Stimulated activated CD4-positive, alpha-beta T cell treated with anti-CD3 and anti-CD28 coated beads, Interleukin-1b, Interleukin-23, amount 100 ng/mL, for 24 hours (primary cell): ENCODE results near the gene TGFBR1.
"Not testable (repeated sequence)": the region's sequence is repeated elsewhere in the genome, so short reads cannot be mapped to it uniquely, and the experiment has no call there.

Source experiments
- DNase-seq, 4 experiments: peaks; one replicate each; pipeline ENCODE4 v3.0.0-alpha.2; 2020; ENCODE audit warnings: low read depth in 4 of 4, low spot score in 1 of 4

The TGFBR1 gene

DNA sequence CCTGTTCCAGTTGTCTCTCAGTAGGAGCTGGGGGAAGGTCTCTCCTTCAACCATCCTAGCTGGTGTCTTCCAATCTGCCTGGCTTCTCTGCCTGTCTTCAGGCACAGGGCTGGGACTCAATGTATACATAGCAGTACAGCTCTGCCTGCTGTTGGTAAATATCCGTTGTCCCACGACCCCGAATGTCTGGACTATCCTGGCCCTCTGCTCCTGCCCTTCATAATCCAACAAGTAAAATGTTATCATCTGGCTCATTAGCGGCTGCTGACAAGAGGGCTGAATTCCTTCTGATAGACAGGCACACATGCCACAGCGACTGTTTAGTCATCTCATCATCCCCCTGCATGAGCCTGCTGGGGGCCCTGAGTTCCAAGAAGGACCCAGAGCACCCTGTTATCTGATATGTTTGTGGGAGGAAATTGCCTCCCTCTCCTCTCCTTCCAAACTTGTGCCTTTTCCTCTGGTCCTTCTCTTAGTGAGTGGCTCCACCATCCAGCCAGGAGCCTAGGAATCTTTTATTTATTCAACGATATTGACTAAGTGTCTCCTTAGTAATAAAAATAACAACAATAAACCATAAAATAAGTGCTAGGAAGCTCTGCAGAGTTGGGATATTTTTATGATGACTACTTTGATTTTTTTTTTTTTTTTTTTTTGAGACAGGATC, 29.5 kb upstream of the TGFBR1 start:
- no peak for DNase-seq

DNA sequence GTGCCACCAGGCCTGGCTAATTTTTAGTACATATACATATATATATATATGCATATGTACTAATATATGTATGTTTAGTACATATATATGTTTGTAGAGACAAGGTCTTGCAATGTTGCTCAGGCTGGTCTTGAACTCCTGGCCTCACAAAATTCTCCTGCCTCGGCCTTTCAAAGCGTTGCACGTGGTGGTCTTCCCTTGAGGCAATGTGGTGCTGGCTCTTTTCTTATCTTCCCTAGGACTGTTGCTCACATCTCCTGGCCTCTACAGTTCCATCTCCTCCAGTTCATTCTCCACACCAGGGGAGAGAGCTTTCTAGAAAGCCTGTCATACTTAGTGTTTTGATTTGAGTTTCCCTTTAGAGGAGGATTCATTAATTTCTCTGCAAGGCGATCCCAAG, 28.9 kb upstream of the TGFBR1 start:
- no peak for DNase-seq

- no peak for DNase-seq
Measured at GRCh38 chr9:99076483-99077171, 28.3 kb upstream of the TGFBR1 start.

GRCh38 chr9:99078717-99079116, 26.2 kb upstream of the TGFBR1 start:
- DNase-seq: no peak

DNA sequence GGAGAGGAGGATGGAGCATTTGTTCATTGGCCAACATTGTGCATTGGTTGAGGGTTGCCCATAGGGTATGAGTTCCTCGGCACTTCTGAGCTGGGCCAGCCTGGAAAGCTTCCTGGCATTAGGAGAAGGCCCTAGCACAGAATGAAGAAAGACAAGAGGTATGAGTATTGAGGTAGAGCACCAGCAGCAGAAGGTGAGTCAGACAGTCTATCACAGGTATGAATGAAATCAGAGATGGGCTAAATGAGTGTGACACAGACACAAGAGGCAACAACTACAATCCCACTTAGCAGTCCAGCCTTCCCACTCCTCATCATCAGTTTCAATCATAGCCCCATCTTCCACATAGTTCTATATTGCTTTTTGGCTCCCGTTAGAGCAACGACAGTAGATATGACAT, 25.4 kb upstream of the TGFBR1 start:
- DNase-seq: no peak

- DNase-seq: no peak
Measured at GRCh38 chr9:99083051-99083450, 21.9 kb upstream of the TGFBR1 start.

DNA sequence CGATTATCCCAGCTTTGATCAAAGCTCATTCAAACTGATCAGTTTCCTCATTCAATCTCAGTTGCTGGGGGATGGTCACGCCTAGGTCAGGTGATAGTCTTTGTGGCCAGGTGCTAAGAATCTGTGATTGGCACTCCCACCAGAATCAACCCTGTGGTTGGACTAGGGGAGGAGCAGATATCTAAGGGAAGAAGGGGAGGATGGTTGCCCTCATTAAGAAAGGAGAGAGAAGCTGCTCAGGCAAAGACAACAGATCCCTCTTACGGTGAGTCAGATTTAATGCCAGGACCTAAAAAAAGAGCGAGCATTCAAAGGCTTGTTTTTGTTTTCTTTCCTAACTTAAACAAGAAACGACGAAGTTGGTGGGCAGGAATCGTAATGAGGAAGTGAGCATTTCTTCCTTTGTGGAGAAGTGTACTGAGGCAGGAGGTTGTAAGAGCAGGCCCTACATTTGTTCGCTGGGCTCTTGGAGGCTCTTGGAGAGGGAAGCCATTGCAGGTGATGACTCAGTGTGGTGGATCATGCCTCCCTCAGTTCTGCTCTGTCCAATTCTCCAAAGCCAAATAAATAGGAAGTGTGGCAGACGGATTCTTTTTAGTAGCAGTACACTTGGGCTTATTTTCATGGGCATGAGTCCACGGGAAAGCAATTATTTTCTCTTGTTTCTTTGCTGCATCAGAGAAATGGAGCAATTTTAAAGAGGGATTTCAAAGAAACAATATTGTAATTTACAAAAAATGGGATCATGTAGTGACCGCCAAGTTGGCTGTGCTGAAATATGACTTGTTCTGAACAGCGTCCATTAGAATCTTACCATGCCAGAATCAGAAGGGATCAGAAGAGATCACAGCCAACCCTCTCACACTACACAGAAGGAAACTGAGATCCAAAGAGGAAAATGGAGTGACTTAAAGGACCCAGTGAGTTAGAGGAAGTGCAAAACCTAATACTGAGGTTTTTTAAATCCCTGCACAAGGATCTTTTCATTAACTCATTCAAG, 18.7 kb upstream of the TGFBR1 start:
- no peak for DNase-seq

DNA sequence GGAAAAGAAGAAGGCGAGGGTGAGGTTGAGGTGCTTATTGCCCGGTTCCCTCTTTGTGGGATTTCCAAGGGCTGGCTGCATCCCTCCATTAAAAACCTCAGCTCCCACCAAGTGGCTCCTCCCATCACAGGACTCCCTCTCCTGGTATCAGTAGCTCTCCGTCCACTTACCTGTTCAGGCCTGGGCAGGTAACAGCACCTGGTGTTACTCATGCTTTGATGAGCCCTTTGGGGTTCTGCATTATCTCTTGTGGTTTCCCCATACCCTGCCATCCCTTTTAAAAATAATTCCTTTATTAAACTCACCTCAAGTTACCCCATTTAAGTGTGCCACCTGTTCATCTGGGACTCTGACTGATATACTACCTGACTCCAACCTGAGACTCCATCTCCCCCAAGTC, 17.5 kb upstream of the TGFBR1 start:
- no peak for DNase-seq

- DNase-seq: no peak
Measured at GRCh38 chr9:99090336-99091130, 14.4 kb upstream of the TGFBR1 start.

DNA sequence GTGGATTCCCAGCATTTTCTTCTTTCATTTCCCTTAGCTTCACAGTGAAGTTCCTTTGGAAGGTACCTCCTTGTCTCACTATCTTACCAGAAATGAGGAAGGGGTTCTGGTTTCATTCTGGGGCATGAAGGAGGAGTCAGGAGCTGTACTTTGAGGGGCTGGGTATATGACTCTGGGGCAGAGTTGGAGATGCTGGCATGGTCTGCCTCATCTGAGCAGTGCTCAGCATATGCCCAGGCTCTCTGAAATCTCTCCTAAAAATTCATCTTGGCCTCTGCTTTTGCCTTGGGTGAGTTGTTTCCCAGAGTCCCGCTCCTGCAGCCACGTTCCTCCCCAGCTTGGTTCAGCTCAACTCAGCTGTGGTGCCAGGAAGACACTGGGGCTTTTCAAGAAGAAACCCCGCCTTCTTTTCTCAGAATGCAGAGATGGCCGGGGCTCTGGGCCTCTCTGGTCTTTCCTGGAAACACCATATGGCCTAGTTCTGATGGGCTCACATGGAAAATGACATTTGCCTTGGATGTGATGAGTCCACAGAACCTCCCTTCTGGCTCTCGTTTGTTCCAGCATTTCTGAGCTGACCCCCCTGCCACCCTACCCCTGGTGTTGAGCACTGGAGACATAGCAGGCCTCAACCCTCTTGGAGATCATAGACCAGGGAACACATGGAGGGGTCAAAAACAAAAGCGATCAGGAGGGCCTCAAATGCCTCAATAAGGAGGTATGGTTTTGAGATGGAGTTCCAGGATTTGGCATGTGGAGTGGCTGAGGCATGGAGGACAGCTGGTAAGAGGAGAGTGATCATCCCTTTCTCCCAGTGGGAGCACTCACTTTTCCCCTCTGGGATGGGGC, 12.0 kb upstream of the TGFBR1 start:
- no peak for DNase-seq

GRCh38 chr9:99093492-99093791, 11.5 kb upstream of the TGFBR1 start:
- no peak for DNase-seq

GRCh38 chr9:99095565-99095964, 9.3 kb upstream of the TGFBR1 start:
- DNase-seq: no peak

DNA sequence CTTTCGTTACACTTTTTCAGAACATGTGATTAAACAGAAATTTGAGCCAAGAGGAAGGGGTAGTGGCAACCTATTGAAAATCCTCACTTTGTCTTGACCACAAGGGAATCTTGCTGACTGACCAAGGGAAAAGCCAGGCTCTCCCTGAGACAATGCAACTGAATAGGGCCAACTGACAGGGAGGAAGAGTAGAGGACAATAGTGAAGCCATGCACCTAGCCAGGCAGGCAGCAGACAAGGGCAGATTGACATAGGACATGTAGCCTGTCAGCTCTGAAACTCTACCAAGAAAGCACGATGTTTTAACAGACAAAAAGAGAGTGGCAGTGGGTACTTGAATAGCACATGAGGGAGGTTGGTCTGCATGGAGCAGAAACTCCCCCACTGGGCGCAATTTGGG, 8.5 kb upstream of the TGFBR1 start:
- DNase-seq: no peak

GRCh38 chr9:99099806-99100585, 4.9 kb upstream of the TGFBR1 start:
- not testable (repeated sequence) for DNase-seq

DNA sequence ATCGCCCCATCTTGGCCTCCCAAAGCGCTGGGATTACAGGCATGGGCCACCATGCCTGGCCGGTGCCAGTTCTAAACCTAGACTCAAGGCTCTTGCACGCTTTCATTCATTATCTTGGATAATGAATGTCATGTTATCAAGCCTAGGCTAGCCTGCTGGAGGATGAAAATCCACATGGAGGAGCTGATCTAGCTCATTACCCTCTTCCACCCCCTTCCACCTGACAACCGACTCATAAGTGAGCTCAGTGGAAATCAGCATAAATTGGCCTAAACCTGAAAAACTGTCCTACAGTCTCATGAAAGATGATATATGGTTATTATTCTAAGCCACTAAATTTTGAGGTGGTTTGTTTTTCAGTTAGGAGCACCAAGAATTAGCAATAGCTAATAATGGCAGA, 3.6 kb upstream of the TGFBR1 start:
- no peak for DNase-seq

DNA sequence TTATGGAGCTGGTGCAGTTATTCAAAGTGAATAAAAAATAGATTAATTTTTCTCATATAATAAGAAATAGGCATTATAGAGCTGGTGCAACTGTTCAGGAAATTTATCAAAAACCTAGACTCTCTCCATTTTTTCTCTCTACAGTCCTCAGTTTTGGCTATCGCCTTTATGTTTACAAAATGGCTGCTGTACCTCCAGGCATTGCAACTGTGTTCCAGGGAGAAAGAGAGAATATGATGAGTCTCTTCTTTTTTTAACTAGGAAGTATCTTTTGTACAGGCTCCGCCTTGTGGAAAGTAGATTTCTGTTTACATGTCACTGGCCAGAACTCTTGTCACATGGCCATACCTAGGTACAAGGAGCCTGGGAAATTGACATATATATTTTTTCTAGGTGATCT, 3.1 kb upstream of the TGFBR1 start:
- DNase-seq: no peak

DNA sequence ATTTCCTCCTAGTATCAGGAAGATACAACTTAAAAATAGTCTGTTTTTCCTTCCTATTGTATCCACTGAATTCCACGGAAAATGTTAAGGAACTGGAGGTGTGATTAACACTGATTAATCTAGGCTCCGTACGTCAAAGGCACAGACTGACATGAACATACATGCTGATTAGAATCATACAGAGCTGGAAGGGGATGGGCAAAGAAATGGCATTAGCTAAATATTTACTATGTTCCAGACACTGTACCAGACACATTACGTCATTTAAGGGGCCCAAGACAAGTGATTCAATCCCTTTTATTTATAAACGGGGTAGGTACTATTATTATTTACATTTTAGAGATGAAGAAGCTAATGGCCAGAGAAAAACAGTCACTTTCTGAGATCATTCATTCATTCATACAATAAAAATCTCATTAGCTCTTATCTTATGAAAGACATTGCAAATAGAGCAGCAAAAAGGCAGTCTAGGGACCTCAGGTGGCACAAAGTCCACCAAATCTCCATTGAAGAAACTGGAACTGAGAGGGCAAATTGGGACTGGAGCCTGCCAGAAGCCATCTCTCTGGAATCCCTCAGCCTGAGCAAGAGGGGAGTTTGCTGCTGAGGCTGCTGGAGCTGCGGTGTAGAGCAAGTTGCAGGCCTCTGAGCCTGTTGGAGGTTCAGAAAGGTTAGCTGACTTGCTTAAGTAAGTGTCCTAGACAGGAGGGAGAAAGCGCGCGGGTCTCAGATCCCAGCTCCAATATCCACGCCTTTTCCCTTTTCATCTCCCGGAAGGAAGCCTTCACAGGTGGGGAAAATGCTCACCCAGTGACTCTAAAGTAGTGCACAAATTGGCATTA, 1.6 kb upstream of the TGFBR1 start:
- no peak for DNase-seq

GRCh38 chr9:99103901-99104458, 933 bp upstream of the TGFBR1 start:
- no peak for DNase-seq
